H9 (cell line): ENCODE data around the gene CTSW. TPM values are rescaled to one million over a fixed set of nuclear protein-coding genes. Genes with fewer than 3 reads are reported as not detected.

ENCODE experiments used
- DNase-seq: peaks from one replicate; pipeline ENCODE4 v3.0.0-alpha.2; 2017
- H2AFZ ChIP-seq: one replicate; pipeline ENCODE4 v1.6.1; 2013; ENCODE audit warnings: mild to moderate bottlenecking, low read length, control low read depth, moderate library complexity
- H2AK5ac ChIP-seq: 2 replicates; pipeline ENCODE4 v1.6.1; 2013; ENCODE audit warnings: low read length, control low read depth, mixed read lengths; ENCODE audit not compliant: insufficient read length
- H2BK120ac ChIP-seq: one replicate; pipeline ENCODE4 v1.6.1; 2013; ENCODE audit warnings: low read depth, mild to moderate bottlenecking, low read length, control low read depth, inconsistent platforms; ENCODE audit not compliant: poor library complexity, severe bottlenecking
- H2BK12ac ChIP-seq: 2 replicates; pipeline ENCODE4 v1.6.1; 2013; ENCODE audit warnings: low read length, control low read depth, mixed read lengths, low read depth; ENCODE audit not compliant: insufficient read length
- H2BK15ac ChIP-seq: 2 replicates; pipeline ENCODE4 v1.6.1; 2013; ENCODE audit warnings: low read depth, low read length, control low read depth
- H2BK20ac ChIP-seq: one replicate; pipeline ENCODE4 v1.6.1; 2013; ENCODE audit warnings: low read depth, mild to moderate bottlenecking, low read length, control low read depth, inconsistent platforms; ENCODE audit not compliant: poor library complexity, severe bottlenecking
- H2BK5ac ChIP-seq: 2 replicates; pipeline ENCODE4 v1.6.1; 2013; ENCODE audit warnings: low read length, control low read depth, mixed read lengths; ENCODE audit not compliant: insufficient read length
- H3K14ac ChIP-seq: 2 replicates; pipeline ENCODE4 v1.6.1; 2013; ENCODE audit warnings: low read length, control low read depth; ENCODE audit not compliant: insufficient read depth
- H3K18ac ChIP-seq: 2 replicates; pipeline ENCODE4 v1.6.1; 2013; ENCODE audit warnings: low read depth, mild to moderate bottlenecking, mixed read lengths, low read length, control low read depth; ENCODE audit not compliant: insufficient read length
- H3K23ac ChIP-seq: 2 replicates; pipeline ENCODE4 v1.6.1; 2013; ENCODE audit warnings: low read length, control low read depth, mixed read lengths, low read depth; ENCODE audit not compliant: insufficient read length
- H3K23me2 ChIP-seq: 2 replicates; pipeline ENCODE4 v1.6.1; 2013; ENCODE audit warnings: low read depth, mild to moderate bottlenecking, mixed read lengths, low read length, control low read depth; ENCODE audit not compliant: insufficient read length, poor library complexity, severe bottlenecking
- H3K27ac ChIP-seq: 2 replicates; pipeline ENCODE4 v1.5.1; 2013; ENCODE audit warnings: low read length, control low read depth, mixed read lengths, low read depth; ENCODE audit not compliant: insufficient read length
- H3K27me3 ChIP-seq: 2 replicates; pipeline ENCODE4 v1.6.1; 2013; ENCODE audit warnings: low read length, control low read depth, inconsistent platforms; ENCODE audit not compliant: insufficient read depth
- H3K4ac ChIP-seq: 2 replicates; pipeline ENCODE4 v1.6.1; 2013; ENCODE audit warnings: low read depth, mild to moderate bottlenecking, control low read depth, inconsistent platforms, low read length, moderate library complexity
- H3K4me1 ChIP-seq: 2 replicates; pipeline ENCODE4 v1.6.1; 2013; ENCODE audit warnings: low read length, control low read depth, inconsistent platforms; ENCODE audit not compliant: insufficient read depth
- H3K4me2 ChIP-seq: 2 replicates; pipeline ENCODE4 v1.6.1; 2013; ENCODE audit warnings: low read length, control low read depth, mixed read lengths; ENCODE audit not compliant: insufficient read length, insufficient read depth
- H3K56ac ChIP-seq: 2 replicates; pipeline ENCODE4 v1.6.1; 2013; ENCODE audit warnings: low read depth, mild to moderate bottlenecking, mixed read lengths, low read length, control low read depth; ENCODE audit not compliant: insufficient read length
- H3K79me1 ChIP-seq: 2 replicates; pipeline ENCODE4 v1.6.1; 2013; ENCODE audit warnings: low read depth, mild to moderate bottlenecking, moderate library complexity, low read length, control low read depth, inconsistent platforms; ENCODE audit not compliant: insufficient read depth, poor library complexity, severe bottlenecking
- H3K79me2 ChIP-seq: 2 replicates; pipeline ENCODE4 v1.6.1; 2013; ENCODE audit warnings: low read length, control low read depth, inconsistent platforms; ENCODE audit not compliant: insufficient read depth
- H3K9ac ChIP-seq: 2 replicates; pipeline ENCODE4 v1.6.1; 2013; ENCODE audit warnings: low read length, control low read depth, mixed read lengths; ENCODE audit not compliant: insufficient read length; ENCODE audit errors: extremely low read depth
- H3K9me3 ChIP-seq: one replicate; pipeline ENCODE4 v1.6.1; 2013; ENCODE audit warnings: low read depth, low read length, inconsistent platforms; ENCODE audit not compliant: control insufficient read depth
- H3T11ph ChIP-seq: one replicate; pipeline ENCODE4 v1.6.1; 2013; ENCODE audit warnings: mild to moderate bottlenecking, low read length, control low read depth, inconsistent platforms
- H4K20me1 ChIP-seq: one replicate; pipeline ENCODE4 v1.6.1; 2013; ENCODE audit not compliant: control insufficient read depth, insufficient read length, insufficient read depth
- H4K5ac ChIP-seq: 2 replicates; pipeline ENCODE4 v1.6.1; 2013; ENCODE audit warnings: low read depth, mild to moderate bottlenecking, mixed read lengths, low read length, control low read depth; ENCODE audit not compliant: insufficient read length
- H4K8ac ChIP-seq: replicated peaks from 2 replicates; pipeline ENCODE4 v1.6.1; 2013; ENCODE audit warnings: low read length, control low read depth, mixed read lengths, low read depth; ENCODE audit not compliant: insufficient read length
- H4K91ac ChIP-seq: 2 replicates; pipeline ENCODE4 v1.6.1; 2013; ENCODE audit warnings: low read depth, mild to moderate bottlenecking, moderate library complexity, mixed read lengths, low read length, control low read depth; ENCODE audit not compliant: insufficient read length
- H3K27ac Mint-ChIP-seq, 3 experiments: 2 replicates in 2 of 3; 3 replicates in 1 of 3; pipeline ENCODE4 v1.8.0; 2020 to 2021; ENCODE audit warnings: mixed read lengths in 3 of 3, mild to moderate bottlenecking in 1 of 3, moderate library complexity in 1 of 3
- H3K27me3 Mint-ChIP-seq: 2 replicates; pipeline ENCODE4 v1.8.0; 2021; ENCODE audit warnings: low read depth, mild to moderate bottlenecking, moderate library complexity, mixed read lengths
- H3K36me3 Mint-ChIP-seq, 3 experiments: 2 replicates in 2 of 3; 3 replicates in 1 of 3; pipeline ENCODE4 v1.8.0; 2020 to 2021; ENCODE audit warnings: low read depth in 3 of 3, mixed read lengths in 3 of 3; ENCODE audit not compliant: insufficient read depth in 1 of 3
- H3K4me1 Mint-ChIP-seq, 2 experiments: 2 replicates each; pipeline ENCODE4 v1.8.0; 2020; ENCODE audit warnings: mixed read lengths in 2 of 2
- H3K4me3 Mint-ChIP-seq, 2 experiments: 2 replicates in 1 of 2; 3 replicates in 1 of 2; pipeline ENCODE4 v1.8.0; 2020 to 2021; ENCODE audit warnings: mild to moderate bottlenecking in 2 of 2, mixed read lengths in 2 of 2, moderate library complexity in 1 of 2
- H3K9me3 Mint-ChIP-seq, 2 experiments: 2 replicates in 1 of 2; 3 replicates in 1 of 2; pipeline ENCODE4 v1.8.0; 2020; ENCODE audit warnings: mild to moderate bottlenecking in 2 of 2, mixed read lengths in 2 of 2, moderate library complexity in 1 of 2
- CTCF ChIP-seq: fragments of 200-600 bp; sonication (generic); conservative IDR thresholded peaks from 3 replicates; pipeline ENCODE4 v1.8.0; 2021; ENCODE audit warnings: antibody characterized with exemption, mild to moderate bottlenecking
- WGBS: extraction: QIAGEN DNeasy Blood & Tissue Kit; methylation state at CpG from one replicate; pipeline ENCODE4 v1.1.7; 2013; ENCODE audit warnings: missing lambda C conversion rate, low lambda C conversion rate, mixed read lengths; ENCODE audit not compliant: insufficient read length; ENCODE audit errors: extremely low coverage; 5-methylcytosine and 5-hydroxymethylcytosine counted together
- total RNA-seq: library from RNA; stranded (reverse); gene quantifications from 2 replicates; pipeline ENCODE4 v1.2.1, GENCODE V29; 2021

Gene CTSW
- total RNA-seq, 1 experiment from 2014 or later: not detected

GRCh38 chr11:65894034-65894591, 14.5 kb downstream of the CTSW start:
- Histone ChIP-seq H3T11ph (no peak overlapping the region), H3K4me1 (peaks cover 7% of the 10 kb centered on the region; the same call in 1 of the 2 replicates), H3K56ac (no peak overlapping the region), H3K4ac (no peak overlapping the region), H2BK120ac (no peak overlapping the region), H4K20me1 (no peaks in the 10 kb centered on the region), H2BK15ac (no peak overlapping the region), H4K91ac (no peak overlapping the region), H3K27ac (no peak overlapping the region), H2AFZ (no peak overlapping the region), H3K23me2 (peaks cover 16% of the 10 kb centered on the region), H3K9me3 (no peaks in the 10 kb centered on the region), H3K9ac (no peak overlapping the region), H2BK12ac (no peak overlapping the region), H3K4me2 (no peak overlapping the region), H3K27me3 (peaks cover 8% of the 10 kb centered on the region; the same call in 1 of the 2 replicates), H3K14ac (no peak overlapping the region), H2BK20ac (no peak overlapping the region), H2BK5ac (no peak overlapping the region), H4K5ac (no peak overlapping the region), H3K23ac (no peak overlapping the region), H3K18ac (peak overlapping the region; percentile 9), H4K8ac (no peak overlapping the region), H2AK5ac (no peak overlapping the region), H3K79me2 (no peaks in the 10 kb centered on the region; the same call in 1 of the 2 replicates), H3K79me1 (no peaks in the 10 kb centered on the region)
- H3K4me1 Mint-ChIP-seq: peaks cover 32 to 41% of the 10 kb centered on the region in 2 experiments
- 0 out of 7 replicates have a peak overlapping the region, but pooled peaks of 1 of the 3 experiments have one; percentile 19 for H3K27ac Mint-ChIP-seq
- peak overlapping the region in 1 of 2 experiments; percentile 56; a peak in 1 of 5 replicates for H3K4me3 Mint-ChIP-seq
- peaks cover 0 to 37% (median 0%) of the 10 kb centered on the region in 3 experiments; a peak in 3 of 7 replicates for H3K36me3 Mint-ChIP-seq
- H3K9me3 Mint-ChIP-seq: peaks cover under 1 to 4% of the 10 kb centered on the region in 2 experiments; a peak in 2 of 5 replicates
- no peak for TF ChIP-seq CTCF
- peaks cover 34% of the 10 kb centered on the region for H3K27me3 Mint-ChIP-seq
- DNase-seq: no peak
- no CpG with 5 or more reads among the region's 16 CpGs for WGBS
